HT1080 (cell line): Measurements from ENCODE around the gene TSR3. TPM values are rescaled to one million over a fixed set of nuclear protein-coding genes. Genes with fewer than 3 reads are reported as not detected.

Experiments
- DNase-seq: peaks from one replicate; pipeline ENCODE4 v3.0.0-alpha.2; 2015; ENCODE audit warnings: low read depth
- total RNA-seq: library from RNA; depleted of rRNA; stranded (reverse); fragments of >200 nt; shearing (Covaris generic); gene quantifications from 2 replicates; pipeline ENCODE4 v1.2.3, GENCODE V29; 2014

The TSR3 gene
- total RNA-seq, 1 experiment from 2014 or later: 109 TPM

DNA sequence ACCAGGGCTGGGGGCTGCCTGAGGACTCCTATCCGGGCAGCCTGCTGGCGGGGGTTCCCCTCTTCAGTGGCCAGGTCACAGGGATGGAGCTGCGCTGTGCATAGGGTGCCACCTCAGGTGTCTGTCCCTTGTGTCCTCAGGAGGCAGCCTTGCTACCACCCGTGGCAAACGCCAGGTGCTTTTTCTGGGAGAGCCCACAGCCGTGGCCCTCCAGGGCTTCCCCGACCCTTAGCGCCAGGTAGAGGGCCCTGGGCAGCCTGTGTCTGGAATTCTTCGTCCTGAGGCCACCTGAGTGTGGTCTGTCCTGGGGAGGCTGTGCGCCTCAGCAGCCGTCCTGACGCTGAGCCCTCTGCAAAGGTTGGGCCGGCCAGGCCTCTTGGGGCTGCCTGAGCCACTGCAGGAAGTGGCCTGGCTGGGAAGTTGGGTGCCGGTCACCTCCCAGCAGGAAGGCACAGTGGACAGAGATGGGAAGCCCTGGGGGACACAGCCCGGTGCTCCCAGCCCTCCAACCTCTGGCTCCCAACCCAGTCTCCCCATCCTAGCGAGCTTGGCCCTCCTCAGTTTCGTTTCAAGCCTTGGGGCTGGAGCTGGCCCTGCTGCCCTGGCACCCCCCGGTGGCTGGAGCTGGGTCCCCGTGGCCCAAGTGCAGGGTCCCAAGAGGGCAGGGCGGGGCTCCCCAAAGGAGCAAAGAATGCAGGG is 25.9 kb downstream of the TSR3 start:
- no peak for DNase-seq

DNA sequence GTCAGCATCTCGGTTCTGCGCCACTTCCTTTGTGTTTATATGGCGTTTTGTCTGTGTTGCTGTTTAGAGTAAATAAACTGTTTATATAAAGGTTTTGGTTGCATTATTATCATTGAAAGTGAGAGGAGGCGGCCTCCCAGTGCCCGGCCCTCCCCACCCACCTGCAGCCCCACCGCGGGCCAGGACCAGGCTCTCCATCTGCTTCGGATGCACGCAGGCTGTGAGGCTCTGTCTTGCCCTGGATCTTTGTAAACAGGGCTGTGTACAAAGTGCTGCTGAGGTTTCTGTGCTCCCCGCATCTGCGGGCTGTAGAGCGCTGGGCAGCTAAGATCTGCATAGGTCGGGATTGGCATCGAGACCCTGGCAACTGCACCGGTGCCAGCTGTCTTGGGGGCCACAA is 26.4 kb downstream of the TSR3 start:
- no peak for DNase-seq

DNA sequence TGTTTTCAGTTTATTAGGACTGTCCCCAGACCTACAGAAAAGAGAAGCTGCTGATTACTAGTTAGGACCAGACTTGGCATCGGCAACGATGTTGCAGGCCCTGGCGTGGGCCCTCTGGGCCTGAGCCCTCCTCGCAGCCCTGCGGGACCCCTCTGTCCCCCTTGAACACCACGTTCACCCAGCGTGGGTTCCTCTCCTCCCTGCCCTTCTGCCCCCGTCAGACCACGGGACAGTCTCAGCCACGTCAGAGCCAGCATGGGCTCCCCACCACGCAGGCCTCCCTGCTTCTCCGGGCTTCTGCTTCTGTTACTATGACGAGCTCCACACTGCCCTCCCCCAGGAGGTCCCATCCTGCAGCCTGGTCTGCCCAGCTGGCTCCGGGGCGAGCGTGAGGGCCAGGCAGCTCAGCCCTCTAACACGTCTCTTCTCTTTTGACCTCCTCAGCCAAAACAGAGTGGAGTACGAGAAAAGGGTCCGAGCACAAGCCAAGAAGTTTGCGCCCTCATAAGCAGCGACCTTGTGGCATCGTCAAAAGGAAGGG is 27.3 kb downstream of the TSR3 start:
- no peak for DNase-seq

DNA sequence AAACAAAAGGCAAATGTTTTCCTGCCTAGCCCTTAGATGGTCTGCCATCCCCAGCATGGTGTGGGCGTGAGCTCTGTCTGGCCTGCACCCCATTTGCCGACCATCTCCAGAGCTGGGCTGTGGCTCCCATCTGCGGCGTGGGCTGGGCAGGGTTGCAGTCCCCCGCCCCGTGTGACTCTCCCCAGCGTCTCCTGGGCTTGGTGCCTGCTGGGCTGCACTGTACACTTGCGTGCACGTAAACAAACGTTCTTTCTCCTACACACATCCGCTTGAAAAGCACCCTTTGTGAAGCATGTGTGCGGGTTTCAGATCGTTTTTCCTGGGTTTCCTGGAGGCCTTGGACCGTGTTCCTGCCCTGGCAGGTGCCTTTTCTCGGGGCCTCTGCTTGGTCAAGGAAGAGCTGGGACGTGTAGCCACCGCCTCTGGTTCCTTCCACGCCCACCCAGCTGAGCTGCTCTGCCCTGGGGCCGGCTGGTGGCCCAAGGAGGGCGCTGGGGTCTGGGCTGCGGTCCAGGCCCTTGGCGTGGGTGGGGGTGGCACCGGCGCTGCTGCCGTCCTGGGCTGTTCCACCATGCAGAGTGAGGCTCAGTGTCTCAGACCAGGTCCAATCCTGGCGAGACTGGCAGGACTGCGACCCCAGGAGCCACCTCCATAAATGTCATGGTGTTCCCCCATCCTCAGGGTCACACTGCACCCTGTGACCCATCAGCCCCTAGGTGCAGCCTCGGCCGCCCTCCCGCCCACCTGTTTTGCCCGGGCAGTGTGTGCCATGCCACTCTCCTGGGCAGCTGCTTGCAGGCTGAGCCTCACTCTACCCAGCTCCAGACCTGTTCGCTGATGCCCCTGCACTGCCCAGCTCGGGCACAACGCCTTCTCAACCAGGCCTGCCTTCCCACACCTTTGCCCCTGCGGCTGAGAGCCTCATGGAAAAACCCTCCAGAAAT is 28.1 kb downstream of the TSR3 start:
- no peak for DNase-seq

DNA sequence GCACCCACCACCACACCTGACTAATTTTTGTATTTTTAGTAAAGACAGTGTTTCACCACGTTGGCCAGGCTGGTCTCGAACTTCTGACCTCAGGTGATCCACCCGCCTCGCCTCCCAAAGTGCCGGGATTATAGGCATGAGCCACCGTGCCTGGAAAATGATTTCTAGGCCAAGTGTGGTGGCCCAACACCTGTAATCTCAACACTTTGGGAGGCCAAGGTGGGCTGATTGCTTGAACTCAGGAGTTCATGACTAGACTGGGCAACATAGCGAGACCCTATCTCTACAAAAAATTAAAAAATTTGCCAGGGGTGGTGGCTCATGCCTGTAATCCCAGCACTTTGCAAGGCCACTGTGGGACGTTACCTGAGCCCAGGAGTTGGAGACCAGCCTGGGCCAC is 29.3 kb downstream of the TSR3 start:
- no peak for DNase-seq

DNA sequence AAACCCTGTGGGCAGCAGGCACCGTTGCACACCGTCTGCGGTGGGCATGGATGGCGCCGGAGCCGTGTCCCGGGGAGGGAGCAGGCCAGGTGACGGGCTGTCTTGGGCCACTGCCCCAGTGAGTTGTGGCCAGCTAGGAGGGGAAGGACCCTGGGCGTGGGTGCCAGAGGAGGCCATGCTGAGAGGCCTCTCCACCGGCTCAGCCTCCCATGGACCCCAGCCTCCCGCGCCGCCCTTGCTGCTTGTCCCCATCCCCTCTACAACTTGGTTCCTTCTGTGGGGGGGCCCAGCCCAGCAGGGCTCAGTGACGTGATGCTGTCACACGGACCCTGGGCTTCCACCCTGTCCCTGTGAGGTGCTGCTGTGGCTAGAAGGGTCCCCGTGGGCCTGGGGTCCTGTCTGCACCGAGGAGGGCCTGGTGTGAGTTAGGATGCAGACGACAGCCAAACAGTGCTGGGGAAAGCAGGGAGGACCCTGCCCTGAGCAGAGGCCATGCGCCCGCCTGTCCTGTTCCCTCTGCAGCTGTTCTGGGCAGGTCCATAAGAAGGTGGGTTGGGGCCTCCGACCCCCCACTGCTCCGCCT is 30.9 kb downstream of the TSR3 start:
- no peak for DNase-seq

DNA sequence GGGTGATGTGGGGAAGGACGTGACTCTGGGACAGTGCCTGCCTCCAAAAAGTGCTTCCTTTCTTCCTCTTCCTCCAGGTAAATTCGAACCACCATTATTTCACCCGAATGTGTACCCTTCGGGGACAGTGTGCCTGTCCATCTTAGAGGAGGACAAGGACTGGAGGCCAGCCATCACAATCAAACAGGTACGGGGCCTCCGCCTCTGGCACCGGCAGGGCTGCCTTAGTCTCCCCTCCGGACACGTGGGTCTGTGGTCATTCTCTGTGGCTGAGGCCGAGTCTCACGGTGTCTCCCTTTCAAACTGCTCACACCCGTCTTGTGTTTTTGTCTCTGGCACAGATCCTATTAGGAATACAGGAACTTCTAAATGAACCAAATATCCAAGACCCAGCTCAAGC is 31.6 kb downstream of the TSR3 start:
- DNase-seq: no peak

DNA sequence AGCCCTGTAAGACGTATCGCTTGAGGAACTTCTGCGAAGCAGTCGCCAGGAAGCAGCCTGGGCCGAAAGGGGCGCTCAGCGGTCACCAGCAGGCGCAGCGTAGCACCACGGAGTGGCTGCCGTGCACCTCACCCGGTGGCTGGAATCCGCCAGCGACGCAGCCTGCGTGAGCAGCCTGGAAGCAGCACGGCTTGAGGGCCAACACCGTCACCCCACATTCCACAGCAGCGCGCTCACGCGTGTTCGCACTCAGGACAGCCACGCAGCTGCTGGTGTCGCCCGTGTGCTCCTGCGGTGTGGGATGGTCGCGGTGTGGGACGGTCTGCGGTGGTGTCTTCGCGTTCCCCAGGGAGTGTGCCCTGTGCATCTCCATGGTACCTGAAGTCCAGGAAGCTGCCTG is 32.6 kb downstream of the TSR3 start:
- DNase-seq: no peak

DNA sequence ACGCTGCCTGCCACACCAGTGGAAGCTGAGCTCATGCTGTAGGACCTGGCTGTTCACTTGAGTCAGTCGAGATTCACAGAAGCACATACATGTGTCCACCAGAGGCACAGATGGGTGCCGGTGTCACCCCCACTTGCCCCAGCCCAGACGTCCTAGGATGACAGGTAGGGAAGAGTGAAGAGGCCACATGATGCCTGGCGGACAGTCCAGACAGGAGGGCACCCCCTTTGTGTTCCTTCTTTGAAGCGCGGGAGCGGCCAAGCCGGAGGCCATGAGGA is 33.5 kb downstream of the TSR3 start:
- DNase-seq: no peak

DNA sequence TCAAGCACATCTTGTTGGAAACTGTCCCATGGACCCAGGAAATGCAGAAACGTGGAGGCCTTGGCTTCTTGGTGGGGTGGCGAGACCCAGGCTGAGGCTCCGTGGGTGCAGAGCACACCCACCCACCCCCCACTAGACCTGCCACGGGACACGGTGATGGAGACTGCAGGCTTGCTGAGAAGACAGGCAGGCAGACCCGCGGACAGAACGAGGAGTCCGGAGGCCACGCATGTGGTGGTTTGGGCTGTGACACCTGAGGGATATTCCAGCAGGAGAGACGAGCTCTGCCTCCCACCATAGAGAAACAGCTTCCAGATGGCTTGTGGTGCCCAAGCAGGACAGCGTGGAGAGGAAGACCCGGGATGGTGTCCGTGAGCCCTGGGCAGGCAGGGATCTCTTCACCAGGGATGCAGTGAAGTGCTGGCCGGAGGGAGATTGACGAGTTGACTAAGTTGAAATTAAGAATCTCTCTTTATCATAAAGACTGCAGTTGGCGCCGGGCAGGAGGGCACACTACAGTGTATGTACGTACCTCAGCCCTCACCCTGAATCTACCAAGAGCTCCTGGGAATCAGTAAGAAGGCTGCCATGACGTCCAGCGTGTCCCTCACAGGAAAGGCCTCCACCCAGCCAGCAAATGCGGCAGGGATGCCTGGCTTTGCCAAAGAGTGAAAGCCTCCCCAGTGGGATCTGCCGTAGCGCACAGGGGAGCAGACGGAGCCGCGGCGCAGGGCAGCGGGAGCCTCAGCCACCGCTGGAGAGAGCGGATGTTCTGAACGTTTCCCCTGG is 34.0 kb downstream of the TSR3 start:
- DNase-seq: no peak

DNA sequence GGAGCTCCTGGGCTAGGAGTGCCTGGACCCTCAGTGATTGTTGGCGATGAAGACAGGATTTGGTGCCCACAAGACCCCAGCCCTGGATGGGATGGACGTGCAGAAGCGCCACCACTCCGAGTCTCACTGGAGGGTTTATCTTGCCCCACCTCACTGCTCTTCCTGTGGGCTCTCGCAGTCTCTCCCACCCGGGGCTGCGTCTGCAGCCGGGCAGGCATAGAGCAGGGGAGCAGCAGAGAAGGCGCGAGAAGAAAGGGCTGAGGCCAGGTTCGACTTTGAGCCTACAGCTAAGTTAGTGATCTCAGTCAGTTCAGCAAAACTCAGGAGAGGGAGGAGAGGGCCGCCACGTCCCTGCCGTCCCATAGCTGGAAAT is 35.7 kb downstream of the TSR3 start:
- no peak for DNase-seq

DNA sequence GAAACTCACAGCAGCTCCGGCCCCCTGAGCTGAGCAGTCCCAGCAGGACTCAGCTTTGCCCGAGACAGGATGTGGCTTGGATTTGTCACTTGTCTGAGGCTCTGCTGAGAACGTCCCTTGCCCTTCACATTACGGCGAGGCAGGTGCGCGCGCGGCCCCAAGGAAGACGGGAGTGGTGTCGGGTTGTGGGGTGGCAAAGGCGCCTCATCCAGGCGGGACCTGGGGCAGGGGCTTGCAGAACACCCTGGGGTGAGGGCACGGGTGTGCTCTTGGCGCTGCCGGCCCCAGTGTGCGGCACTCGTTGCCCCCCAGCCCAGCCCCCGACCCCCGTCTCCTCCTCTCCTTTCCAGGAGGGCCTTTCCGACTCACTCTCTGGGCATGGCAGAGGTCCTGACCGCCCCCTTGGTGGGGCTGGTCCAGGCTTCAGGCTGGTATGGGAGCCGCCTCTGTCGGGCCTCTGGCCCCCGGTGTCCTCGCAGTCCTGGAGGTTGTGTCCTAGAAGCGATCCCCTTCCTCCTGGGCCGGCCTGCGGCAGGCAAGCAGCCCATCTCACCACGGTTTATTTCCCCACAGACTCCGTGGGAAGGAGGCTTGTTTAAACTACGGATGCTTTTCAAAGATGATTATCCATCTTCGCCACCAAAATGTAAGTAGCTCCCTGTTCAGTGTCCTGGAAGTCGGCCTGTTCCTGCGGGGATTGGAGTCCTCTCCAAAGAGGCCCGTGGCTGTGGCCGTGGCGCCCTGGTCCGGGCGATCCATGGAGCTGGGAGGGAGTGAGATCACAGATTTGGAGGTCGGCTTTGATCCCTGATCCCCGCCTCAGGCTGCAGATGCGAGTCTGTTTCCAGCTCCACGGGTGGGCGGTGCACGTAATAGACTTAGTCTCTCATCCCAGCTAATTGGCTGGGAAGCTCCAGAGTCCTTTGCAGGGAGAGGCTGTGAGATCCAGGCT is 36.3 kb downstream of the TSR3 start:
- DNase-seq: no peak

DNA sequence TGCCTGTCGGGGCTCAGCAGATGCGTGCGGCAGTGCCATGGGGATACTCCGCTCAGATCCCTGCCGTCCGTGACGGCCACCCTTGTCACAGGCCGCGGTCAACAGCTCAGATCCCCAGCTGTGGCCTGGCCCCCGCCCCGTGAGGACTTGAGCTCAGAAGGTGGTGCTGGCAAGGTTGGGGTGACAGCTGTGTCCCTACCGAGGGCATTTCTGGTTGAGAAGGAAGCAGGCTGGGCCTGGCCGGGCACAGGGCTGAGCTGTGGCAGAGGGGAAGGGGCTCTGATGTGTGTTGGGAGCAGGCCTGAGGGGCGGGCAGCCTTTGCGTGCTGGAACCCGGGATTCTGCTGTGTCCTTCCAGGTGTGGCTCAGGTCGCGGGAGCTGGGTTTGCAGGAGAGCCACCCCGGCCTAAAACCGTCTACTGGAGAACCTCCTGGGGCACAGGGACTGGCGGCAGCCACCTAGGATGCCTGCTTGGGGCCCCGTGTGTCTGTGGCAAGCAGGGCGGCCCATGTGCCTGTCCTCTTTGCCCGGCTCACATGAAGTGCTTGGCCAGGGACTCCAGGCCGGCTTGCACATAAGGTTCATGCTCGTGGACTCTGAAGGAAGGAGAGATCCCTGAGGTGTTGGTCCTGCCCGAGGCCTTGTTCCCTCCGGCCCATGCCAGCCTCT is 37.1 kb downstream of the TSR3 start:
- no peak for DNase-seq

DNA sequence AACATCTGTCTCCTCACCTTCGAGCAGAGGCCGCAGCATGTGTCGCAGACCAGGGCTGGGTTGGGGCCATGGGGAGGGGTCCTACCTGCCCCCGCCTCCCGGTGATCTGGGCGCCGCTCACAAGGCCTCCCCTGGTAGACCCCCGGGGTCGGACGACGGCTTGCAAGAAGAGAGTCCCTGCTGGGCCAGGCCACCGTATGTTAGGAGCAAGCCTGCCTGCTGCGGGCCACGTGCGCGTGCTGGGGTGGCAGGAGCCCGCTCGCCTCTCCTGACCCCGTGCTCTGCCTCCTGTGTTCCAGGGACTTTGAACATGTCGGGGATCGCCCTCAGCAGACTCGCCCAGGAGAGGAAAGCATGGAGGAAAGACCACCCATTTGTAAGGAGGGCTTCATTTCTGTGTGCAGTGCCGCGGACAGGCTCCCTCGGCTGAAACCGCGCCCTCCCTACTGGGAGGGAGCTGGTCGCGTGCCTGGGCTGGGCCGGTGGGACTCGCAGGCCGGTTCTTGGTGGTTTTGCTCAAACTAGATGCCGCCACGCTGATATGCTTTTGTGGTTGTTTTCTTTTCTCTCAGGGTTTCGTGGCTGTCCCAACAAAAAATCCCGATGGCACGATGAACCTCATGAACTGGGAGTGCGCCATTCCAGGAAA is 37.8 kb downstream of the TSR3 start:
- no peak for DNase-seq

DNA sequence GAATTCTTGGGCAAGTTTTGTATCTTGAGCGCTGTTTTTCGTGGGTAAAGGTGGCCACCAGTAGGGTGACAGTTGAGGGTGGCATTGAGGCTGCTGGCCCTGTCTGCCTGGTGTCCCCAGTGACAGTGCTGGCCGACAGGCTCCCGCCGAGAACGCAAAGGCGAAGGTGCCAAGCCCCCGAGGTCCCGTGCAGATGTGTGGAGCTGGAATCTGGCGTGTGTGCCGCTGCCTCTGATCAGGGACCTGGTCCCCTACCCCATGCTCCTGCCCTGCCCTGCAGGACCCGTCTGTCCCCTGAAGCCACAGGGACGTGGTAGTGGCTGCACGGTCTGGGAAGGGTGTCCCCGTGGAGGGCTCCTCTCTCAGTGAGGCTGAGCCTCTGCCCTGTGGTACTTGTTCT is 38.8 kb downstream of the TSR3 start:
- DNase-seq: no peak

DNA sequence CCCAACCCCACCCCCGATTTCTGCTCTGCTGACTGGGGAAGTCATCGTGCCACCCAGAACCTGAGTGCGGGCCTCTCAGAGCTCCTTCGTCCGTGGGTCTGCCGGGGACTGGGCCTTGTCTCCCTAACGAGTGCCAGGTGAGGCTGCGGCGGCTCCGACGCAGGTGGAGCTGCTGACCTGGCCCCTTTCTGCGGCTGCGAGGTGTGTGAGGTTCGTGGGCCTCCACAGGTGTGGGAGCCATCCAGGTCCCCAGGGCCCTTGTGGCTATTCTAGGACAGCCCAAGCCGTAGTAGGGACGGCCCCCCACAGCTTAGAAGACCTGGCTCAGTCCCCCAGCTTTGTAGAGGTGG is 39.2 kb downstream of the TSR3 start:
- no peak for DNase-seq

DNA sequence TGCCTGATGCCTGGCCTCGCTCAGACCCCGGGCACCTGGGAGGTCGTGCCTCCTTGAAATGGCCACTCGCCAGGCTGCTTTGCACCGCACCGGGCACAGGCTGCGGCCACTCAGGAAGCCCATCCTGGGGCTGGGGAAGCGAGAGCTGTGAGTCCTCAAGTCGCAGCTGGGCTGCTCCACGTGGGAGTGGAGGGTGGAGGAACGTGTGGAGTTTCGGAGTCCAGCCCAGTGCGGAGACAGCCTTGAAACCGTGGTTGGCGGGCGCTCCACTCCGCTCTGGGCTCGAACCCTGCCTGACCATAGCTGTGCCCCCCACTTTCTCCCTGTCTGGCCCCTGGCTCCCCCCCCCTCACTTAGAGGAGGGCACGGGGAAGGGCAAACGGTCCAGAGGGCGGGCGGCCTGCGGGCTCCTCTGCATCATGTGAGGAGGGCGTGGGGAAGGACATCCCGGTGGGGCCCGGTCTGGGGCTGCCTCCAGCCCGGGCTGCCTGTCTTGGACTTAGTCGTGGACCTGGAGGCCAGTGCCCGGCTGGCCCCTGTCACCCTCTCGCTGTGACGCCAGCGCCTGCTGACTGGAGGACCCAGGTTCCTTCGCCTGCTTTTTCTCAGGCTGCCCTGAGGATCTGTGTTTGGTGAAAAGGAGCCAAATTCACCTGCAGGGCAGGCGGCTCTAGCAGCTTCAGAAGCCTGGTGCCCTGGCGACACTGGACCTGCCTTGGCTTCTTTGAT is 39.8 kb downstream of the TSR3 start:
- DNase-seq: no peak

DNA sequence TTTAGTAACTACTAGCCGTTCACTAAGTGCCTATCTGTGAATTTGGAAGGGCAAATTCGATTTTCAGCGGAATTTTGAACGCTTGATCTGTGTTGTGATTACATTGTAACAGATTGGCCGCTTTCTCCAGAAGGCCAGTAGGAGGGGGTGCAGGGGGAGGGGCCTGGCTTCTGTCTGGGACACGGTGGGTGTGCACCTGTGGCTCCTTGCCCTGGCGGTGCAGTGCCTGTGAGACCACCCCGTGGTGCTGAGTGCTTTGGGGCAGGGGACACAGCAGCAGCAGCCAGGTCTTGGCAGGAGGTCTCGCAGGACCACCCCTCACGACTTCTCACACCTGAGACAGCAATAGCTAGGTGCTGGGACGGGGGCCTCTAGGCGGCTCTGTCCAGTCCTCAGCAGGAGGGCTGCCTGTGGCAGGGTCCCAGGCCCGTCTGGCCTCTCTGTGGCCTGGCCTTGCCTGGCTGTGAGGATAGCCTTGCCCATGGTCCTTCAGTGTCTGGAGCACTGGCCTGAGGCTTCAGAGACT is 40.4 kb downstream of the TSR3 start:
- no peak for DNase-seq

DNA sequence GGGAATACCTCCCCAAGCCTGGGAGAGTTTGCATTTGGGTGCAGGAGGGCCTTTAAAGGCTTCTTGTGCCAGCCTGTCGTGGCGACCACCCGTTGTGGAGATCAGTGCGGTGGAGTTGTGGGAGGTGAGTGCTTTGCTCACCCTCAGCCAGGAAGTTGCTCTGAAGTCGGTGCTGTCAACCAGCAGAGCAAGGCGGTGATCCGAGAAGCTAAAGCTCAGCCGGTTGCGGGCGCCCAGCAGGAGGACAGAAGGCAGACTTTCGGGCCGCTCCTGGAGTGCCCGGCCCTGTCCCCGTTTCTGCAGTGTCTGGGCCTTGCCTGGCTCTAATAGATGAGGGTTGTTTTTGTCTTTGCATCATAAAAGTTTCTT is 40.9 kb downstream of the TSR3 start:
- no peak for DNase-seq
